Peyer's patch (tissue), 4 donors: ENCODE results near the gene IGSF22. TPM values are rescaled to one million over a fixed set of nuclear protein-coding genes. Genes with fewer than 3 reads are reported as not detected.

ENCODE experiments used
- DNase-seq, 3 donors: peaks; one replicate each; pipeline ENCODE4 v3.0.0-alpha.2; 2017 to 2019
- H3K27ac ChIP-seq, 4 donors: fragments of 200-600 bp; sonication (generic); one replicate each; pipeline ENCODE4 v1.5.1; 2016 to 2019
- H3K27me3 ChIP-seq, 2 donors: fragments of 200-600 bp; sonication (generic); one replicate each; pipeline ENCODE4 v1.5.1; 2019
- H3K36me3 ChIP-seq, 3 donors: fragments of 200-600 bp; sonication (generic); one replicate each; pipeline ENCODE4 v1.5.1; 2016 to 2019
- H3K4me1 ChIP-seq, 4 donors: fragments of 200-600 bp; sonication (generic); one replicate each; pipeline ENCODE4 v1.5.1; 2016 to 2019
- H3K4me3 ChIP-seq, 4 donors: fragments of 200-600 bp; sonication (generic); 1 replicate in 3 of 4; 2 replicates in 1 of 4; pipeline ENCODE4 v1.5.1; 2016 to 2019; ENCODE audit warnings: mild to moderate bottlenecking in 1 of 4
- H3K9me3 ChIP-seq, 4 donors: fragments of 200-600 bp; sonication (generic); one replicate each; pipeline ENCODE4 v1.5.1; 2016 to 2019; ENCODE audit warnings: mild to moderate bottlenecking in 1 of 4
- CTCF ChIP-seq, 6 experiments: fragments of 450-650 bp in 4 of 6; fragments of 200-600 bp in 2 of 6; sonication (generic) in 1 of 6; IDR thresholded peaks; one replicate each; pipeline ENCODE4 v1.5.1; 2017 to 2019; ENCODE audit warnings: antibody characterized with exemption in 6 of 6, mild to moderate bottlenecking in 3 of 6, moderate library complexity in 1 of 6
- POLR2A ChIP-seq, 2 donors: fragments of 450-650 bp; IDR thresholded peaks; one replicate each; pipeline ENCODE4 v1.5.1; 2017; ENCODE audit warnings: antibody characterized with exemption in 2 of 2, mild to moderate bottlenecking in 2 of 2, moderate library complexity in 2 of 2
- total RNA-seq, 4 donors: library from RNA; depleted of rRNA; stranded (reverse); fragments of >200 nt; gene quantifications; one replicate each; pipeline ENCODE4 v1.1.0, GENCODE V29; 2016

IGSF22 gene
- total RNA-seq, 4 donors from 2014 or later = not detected

DNA sequence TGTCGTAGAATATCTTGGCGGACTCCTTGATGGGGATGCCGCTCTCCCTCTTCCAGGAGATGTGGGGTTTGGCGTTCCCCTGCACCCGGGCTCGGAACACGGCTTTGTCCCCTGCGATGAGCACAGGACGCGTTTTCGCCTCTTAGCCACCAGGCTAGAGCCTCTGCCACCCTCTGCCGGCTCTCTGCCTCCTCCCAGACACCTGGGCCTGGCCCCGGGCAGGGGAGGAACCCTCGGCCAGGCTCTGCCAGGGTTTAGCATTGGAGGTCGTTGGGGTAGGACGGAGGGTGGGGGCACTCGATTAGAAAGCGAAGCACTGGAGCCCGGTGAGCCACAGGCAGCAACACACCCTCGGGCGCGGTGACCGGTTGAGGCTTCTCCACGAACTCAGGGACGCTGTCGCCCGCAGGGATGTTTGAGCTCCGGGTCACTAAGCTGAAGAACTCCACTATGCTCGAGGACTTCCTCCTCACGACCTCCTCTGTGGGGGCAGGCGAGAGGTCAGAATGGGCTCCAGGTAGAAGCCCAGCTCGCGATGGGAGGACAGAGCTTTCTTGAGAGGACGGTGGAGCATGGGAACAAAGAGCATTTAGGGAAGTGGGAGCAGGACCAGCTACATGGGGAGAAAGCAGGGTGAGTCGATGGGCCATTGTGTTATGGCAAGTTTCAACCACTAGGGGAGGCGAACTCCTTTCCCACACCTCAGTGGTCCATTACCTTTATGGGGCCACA, 4.3 kb downstream of the IGSF22 start:
- H3K36me3 ChIP-seq = no peaks in the 10 kb centered on the region
- H3K27ac ChIP-seq = peak overlapping the region; percentile 10 to 64 (median 41)
- peak overlapping the region; percentile 49 to 67 (median 59) for H3K4me3 ChIP-seq
- H3K4me1 ChIP-seq = peaks cover 0 to 4% (median 2%) of the 10 kb centered on the region in 4 donors
- no peaks in the 10 kb centered on the region for H3K27me3 ChIP-seq
- no peaks in the 10 kb centered on the region for H3K9me3 ChIP-seq
- DNase-seq = peak; percentile 45 to 77 (median 66)
- peak; percentile 58 to 89 (median 78) for TF ChIP-seq CTCF (IDR thresholded peaks at IDR 0.05)
- no peak for TF ChIP-seq POLR2A (IDR thresholded peaks at IDR 0.05)

DNA sequence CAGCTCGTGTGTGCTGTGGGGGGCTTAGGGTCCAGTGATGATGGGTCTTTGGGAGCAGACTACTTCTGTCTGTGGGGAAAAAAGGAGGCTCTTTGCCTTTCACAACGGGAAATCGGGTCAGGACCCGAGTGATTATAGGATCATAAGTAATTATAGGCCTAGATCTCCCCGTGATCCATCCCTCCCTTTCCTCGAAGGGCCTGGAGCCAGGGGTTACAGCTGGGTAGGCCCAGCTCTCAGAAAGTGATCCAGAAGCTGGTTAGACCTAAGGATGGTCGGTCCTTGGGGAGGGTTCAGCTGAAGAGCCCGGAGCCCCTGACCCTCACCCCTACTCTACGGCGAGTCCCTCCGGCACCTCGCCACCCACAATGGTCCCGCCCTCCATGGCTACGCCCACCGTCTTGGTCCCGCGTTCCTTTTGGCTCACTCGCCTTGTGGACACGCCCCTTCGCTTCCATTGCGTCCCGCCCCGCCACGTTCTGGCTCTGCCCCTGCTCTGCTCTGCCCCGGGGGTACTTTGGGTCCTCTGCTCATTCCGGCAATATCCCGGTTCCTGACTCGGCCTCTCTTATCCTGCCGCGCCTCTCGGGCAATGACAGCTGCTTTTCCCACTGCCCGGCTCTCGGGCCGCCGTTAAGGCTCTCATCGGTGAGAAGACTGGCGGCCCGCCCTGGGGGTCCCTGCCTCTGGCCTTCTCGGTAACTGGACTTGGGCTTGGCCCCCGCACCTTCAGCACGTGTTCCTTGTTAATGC, 5.0 kb downstream of the IGSF22 start:
- H3K9me3 ChIP-seq = no peaks in the 10 kb centered on the region
- H3K27ac ChIP-seq = peak overlapping the region; percentile 10 to 64 (median 41)
- H3K4me3 ChIP-seq = peak overlapping the region; percentile 49 to 67 (median 59)
- no peaks in the 10 kb centered on the region for H3K36me3 ChIP-seq
- H3K4me1 ChIP-seq = peaks cover 0 to 4% (median 2%) of the 10 kb centered on the region in 4 donors
- peak; percentile 79 to 93 (median 85) for DNase-seq
- no peaks in the 10 kb centered on the region for H3K27me3 ChIP-seq
- TF ChIP-seq POLR2A (IDR thresholded peaks at IDR 0.05) (no peak), CTCF (IDR thresholded peaks at IDR 0.05) (no peak)

DNA sequence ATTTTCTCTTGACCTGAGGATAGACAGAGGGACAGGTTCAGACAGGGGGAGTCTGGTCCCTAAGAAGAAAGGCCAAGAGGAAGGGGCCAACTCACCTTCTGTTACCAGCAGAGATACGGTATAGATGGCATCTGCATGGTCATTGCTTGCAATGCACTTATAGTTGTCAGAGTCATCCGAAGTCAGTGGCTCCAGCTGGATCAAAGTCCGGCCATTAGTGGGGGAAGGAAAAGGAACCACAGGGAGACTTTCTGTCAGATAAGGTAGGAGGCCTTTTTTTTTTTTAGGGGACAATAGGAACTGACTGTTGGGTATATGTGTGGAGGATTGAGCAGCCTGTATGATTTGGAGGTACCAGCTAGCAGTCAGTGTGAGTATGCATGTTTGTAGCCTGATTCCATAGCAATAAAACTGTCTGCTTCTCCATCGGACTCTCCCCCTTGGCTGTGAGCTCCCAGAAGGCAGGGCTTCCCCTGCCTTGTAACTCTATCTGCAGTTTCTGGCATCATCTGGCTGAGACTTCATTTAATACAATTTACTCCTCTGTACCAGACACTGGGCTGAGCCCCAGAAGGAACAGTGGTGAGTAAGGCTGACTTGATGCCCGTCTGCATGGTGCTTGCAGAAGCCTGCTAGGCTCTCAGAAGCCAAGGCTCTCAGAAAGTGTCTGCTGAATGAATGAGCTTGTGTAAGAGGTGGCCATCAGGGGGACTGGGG, 5.7 kb downstream of the IGSF22 start:
- Histone ChIP-seq H3K27me3 (no peaks in the 10 kb centered on the region), H3K36me3 (no peaks in the 10 kb centered on the region), H3K4me3 (no peak overlapping the region), H3K9me3 (no peaks in the 10 kb centered on the region), H3K27ac (peak overlapping the region in 2 of 4 donors; percentile 64), H3K4me1 (peaks cover 0 to 4% (median 2%) of the 10 kb centered on the region in 4 donors)
- TF ChIP-seq CTCF (IDR thresholded peaks at IDR 0.05) (no peak), POLR2A (IDR thresholded peaks at IDR 0.05) (no peak)
- peak in 2 of 3 donors; percentile 25 to 73 for DNase-seq

- no peaks in the 10 kb centered on the region for H3K9me3 ChIP-seq
- no peaks in the 10 kb centered on the region for H3K36me3 ChIP-seq
- H3K27ac ChIP-seq = no peak overlapping the region
- H3K27me3 ChIP-seq = no peaks in the 10 kb centered on the region
- no peak overlapping the region for H3K4me3 ChIP-seq
- no peak for DNase-seq
- H3K4me1 ChIP-seq = no peaks in the 10 kb centered on the region
- TF ChIP-seq CTCF (IDR thresholded peaks at IDR 0.05) (no peak), POLR2A (IDR thresholded peaks at IDR 0.05) (no peak)
Observed at GRCh38 chr11:18715476-18715875, 10.5 kb downstream of the IGSF22 start.

- TF ChIP-seq CTCF (IDR thresholded peaks at IDR 0.05) (no peak), POLR2A (IDR thresholded peaks at IDR 0.05) (no peak)
- no peaks in the 10 kb centered on the region for H3K36me3 ChIP-seq
- H3K9me3 ChIP-seq = no peaks in the 10 kb centered on the region
- no peak for DNase-seq
- no peaks in the 10 kb centered on the region for H3K4me1 ChIP-seq
- no peak overlapping the region for H3K27ac ChIP-seq
- H3K27me3 ChIP-seq = no peaks in the 10 kb centered on the region
- no peak overlapping the region for H3K4me3 ChIP-seq
Observed at GRCh38 chr11:18714443-18714780, 11.6 kb downstream of the IGSF22 start.
